ENCODE data around the gene CYP20A1. TPM values are rescaled to one million over a fixed set of nuclear protein-coding genes. Genes with fewer than 3 reads are reported as not detected.
"Not testable (repeated sequence)": the region's sequence is repeated elsewhere in the genome, so short reads cannot be mapped to it uniquely, and the experiment has no call there.

Gene CYP20A1
- total RNA-seq, 4 donors from 2014 or later, result 6.0 to 34.4 (median 29.6) TPM

DNA sequence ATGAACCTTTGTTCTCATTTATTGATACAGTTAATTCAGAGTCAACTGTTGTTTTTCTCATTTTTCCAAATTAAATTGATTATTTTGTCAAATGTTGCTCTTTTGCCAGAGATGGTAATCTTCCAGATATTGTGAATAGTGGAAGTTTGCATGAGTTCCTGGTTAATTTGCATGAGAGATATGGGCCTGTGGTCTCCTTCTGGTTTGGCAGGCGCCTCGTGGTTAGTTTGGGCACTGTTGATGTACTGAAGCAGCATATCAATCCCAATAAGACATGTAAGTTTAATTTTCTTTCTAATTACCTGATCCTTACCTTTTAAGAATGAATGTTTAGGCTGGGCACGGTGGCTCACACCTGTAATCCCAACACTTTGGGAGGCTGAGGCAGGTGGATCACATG is 7.8 kb downstream of the CYP20A1 start:
- intact Hi-C loops (cut with DNase I; ENCODE audit: low total_unique reads), result no loop called here
- in situ Hi-C loops (cut with MboI; ENCODE audit: low pct_ligation_motif_present in 1 of 4, low pct_unique_long_range_greater_than_20kb in 1 of 4, low sequenced_read_pairs in 3 of 4), result loop anchor here in 3 of 4 donors (25.0 kb wide), 5 partner anchors 216 to 666 kb away; no protein-coding TSS in a partner anchor
- H3K27me3 ChIP-seq, result no peaks in the 10 kb centered on the region
- H3K27ac ChIP-seq, result no peak overlapping the region
- H3K4me3 ChIP-seq, result no peak overlapping the region
- 88% methylated on average over 3 of the region's 3 CpGs; no CpG with 5 or more reads in 1 of the 2 donors for WGBS, 2 donors (ENCODE audit: low coverage in 1 of 2)
- H3K4me1 ChIP-seq, result no peaks in the 10 kb centered on the region
- peaks cover 0 to 19% (median 10%) of the 10 kb centered on the region in 4 donors for H3K36me3 ChIP-seq
- H3K9me3 ChIP-seq, result no peaks in the 10 kb centered on the region
- DNase-seq, result no peak
- TF ChIP-seq POLR2A (IDR thresholded peaks at IDR 0.05), result no peak
- no peak for TF ChIP-seq POLR2AphosphoS5 (IDR thresholded peaks at IDR 0.05)
- TF ChIP-seq, protein P1, sequence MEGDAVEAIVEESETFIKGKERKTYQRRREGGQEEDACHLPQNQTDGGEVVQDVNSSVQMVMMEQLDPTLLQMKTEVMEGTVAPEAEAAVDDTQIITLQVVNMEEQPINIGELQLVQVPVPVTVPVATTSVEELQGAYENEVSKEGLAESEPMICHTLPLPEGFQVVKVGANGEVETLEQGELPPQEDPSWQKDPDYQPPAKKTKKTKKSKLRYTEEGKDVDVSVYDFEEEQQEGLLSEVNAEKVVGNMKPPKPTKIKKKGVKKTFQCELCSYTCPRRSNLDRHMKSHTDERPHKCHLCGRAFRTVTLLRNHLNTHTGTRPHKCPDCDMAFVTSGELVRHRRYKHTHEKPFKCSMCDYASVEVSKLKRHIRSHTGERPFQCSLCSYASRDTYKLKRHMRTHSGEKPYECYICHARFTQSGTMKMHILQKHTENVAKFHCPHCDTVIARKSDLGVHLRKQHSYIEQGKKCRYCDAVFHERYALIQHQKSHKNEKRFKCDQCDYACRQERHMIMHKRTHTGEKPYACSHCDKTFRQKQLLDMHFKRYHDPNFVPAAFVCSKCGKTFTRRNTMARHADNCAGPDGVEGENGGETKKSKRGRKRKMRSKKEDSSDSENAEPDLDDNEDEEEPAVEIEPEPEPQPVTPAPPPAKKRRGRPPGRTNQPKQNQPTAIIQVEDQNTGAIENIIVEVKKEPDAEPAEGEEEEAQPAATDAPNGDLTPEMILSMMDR (IDR thresholded peaks at IDR 0.05), result no peak
- no peak for TF ChIP-seq EP300 (IDR thresholded peaks at IDR 0.05; ENCODE audit: low read depth)

DNA sequence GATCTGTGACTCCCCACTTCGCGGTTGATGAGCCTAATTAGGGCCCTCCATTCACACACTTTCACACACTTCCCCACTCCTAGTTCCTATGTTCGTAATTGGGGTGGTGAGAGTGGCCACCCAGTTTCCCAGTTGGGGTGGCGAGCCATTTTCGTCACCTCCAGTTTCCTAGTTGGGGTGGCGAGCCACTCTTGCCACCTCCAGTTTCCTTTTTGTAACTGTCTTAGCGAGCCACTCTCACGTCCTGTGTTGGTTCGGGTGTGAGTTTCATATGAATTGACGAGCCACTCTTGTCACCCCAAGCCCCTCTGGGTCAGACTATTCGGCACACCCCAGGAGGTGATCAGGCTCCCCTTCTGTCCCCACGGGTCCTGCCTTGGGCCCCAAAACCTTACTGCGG is 14.0 kb downstream of the CYP20A1 start:
- DNase-seq, result no peak
- no peak overlapping the region for H3K27ac ChIP-seq
- H3K4me3 ChIP-seq, result no peak overlapping the region
- H3K27me3 ChIP-seq, result no peaks in the 10 kb centered on the region
- H3K36me3 ChIP-seq, result peaks cover 0 to 34% (median 15%) of the 10 kb centered on the region in 4 donors
- no peaks in the 10 kb centered on the region for H3K4me1 ChIP-seq
- WGBS, 2 donors (ENCODE audit: low coverage in 1 of 2), result 95 to 100% methylated on average over 2 to 13 of the region's 13 CpGs
- in situ Hi-C loops (cut with MboI; ENCODE audit: low pct_ligation_motif_present in 1 of 4, low pct_unique_long_range_greater_than_20kb in 1 of 4, low sequenced_read_pairs in 3 of 4) (no loop called here), intact Hi-C loops (cut with DNase I; ENCODE audit: low total_unique reads) (no loop called here)
- H3K9me3 ChIP-seq, result no peaks in the 10 kb centered on the region
- TF ChIP-seq POLR2A (IDR thresholded peaks at IDR 0.05), result no peak
- no peak for TF ChIP-seq POLR2AphosphoS5 (IDR thresholded peaks at IDR 0.05)
- TF ChIP-seq, protein P1 (IDR thresholded peaks at IDR 0.05), result no peak
- TF ChIP-seq EP300 (IDR thresholded peaks at IDR 0.05; ENCODE audit: low read depth), result no peak

DNA sequence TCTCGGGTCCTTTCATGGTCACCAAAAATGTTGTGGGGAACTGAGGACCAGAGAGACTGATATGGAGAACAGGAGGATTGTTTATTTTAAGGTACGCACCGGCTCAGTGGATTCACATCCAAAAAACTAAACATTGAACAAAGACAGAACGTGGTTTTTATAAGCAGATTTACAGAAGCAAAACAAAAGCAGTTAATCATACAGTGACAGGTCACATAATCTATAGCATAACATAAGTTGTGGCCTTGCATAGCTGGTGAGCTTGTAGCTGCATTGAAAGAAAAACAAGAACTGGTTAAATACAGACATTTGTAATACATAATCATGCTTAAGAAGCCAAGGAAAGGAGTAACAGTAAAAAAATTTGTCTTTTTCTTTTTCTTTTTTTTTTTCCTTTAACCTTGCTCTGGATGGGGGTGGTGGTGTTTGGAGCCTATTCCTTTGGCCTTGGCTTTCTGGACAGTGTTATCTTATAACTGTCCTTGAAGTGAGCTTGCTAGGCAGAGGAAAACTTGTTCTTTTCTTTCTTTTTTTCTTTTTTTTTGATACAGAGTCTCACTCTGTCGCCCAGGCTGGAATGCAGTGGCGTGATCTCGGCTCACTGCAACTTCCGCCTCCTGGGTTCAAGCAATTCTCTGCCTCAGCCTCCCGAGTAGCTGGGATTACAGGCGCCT is 14.7 kb downstream of the CYP20A1 start:
- intact Hi-C loops (cut with DNase I; ENCODE audit: low total_unique reads); H3K4me3 ChIP-seq; DNase-seq; H3K27me3 ChIP-seq; in situ Hi-C loops (cut with MboI; ENCODE audit: low pct_ligation_motif_present in 1 of 4, low pct_unique_long_range_greater_than_20kb in 1 of 4, low sequenced_read_pairs in 3 of 4); H3K9me3 ChIP-seq; H3K4me1 ChIP-seq; H3K27ac ChIP-seq: not testable (repeated sequence)
- H3K36me3 ChIP-seq, result peaks cover 0 to 31% (median 18%) of the 10 kb centered on the region in 4 donors
- 61 to 88% methylated on average over 3 to 10 of the region's 10 CpGs for WGBS, 2 donors (ENCODE audit: low coverage in 1 of 2)

DNA sequence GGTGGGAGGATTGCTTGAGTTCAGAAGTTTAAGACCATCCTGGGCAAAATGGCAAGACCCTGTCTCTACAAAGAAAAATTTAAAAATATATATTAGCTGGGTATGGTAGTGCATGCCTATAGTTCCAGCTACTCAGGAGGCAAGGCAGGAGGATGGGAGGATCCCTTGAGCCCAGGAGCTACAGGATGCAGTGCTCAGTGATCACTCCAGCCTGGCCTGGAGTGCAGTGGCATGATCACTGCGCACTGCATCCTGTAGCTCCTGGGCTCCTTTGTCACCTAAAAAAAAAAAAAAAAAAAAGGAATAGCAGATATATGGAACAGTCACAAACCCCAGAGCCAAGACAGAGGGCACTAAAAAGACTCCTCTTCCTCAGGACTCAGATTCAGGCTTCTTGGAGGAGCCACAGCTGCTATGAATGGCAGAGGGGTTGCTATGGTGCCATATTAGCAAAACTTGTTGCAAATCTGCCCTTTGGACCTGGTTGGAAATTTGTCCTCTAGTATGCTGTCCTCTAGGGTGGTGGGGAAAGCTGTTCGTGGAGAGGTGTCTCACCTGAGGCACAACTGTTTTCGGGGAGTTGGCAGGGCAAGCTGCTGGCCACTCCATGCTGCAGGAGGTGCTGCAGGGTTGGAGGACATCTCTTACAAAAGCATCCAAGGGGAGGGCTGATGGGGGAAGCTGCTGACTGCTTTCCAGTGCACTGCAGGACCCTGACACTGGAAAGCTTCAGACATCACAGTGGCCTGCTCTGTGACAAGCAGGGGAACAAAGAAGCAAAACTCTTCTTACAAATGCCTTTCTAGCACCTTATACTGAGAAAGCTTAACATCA is 22.7 kb downstream of the CYP20A1 start:
- 100% methylated on average over 3 of the region's 3 CpGs; no CpG with 5 or more reads in 1 of the 2 donors for WGBS, 2 donors (ENCODE audit: low coverage in 1 of 2)
- TF ChIP-seq, protein P1 (IDR thresholded peaks at IDR 0.05), result no peak
- no peak for TF ChIP-seq POLR2AphosphoS5 (IDR thresholded peaks at IDR 0.05)
- TF ChIP-seq EP300 (IDR thresholded peaks at IDR 0.05; ENCODE audit: low read depth), result no peak
- Histone ChIP-seq H3K27me3 (no peaks in the 10 kb centered on the region), H3K9me3 (no peaks in the 10 kb centered on the region), H3K4me1 (no peaks in the 10 kb centered on the region), H3K4me3 (no peak overlapping the region), H3K27ac (no peak overlapping the region), H3K36me3 (peaks cover 0 to 57% (median 6%) of the 10 kb centered on the region in 4 donors)
- in situ Hi-C loops (cut with MboI; ENCODE audit: low pct_ligation_motif_present in 1 of 4, low pct_unique_long_range_greater_than_20kb in 1 of 4, low sequenced_read_pairs in 3 of 4) (no loop called here), intact Hi-C loops (cut with DNase I; ENCODE audit: low total_unique reads) (no loop called here)
- no peak for DNase-seq
